SK-N-SH treated with all-trans-retinoic acid at 6 μM for 48 hours (cell line): ENCODE results near the gene TAF5L.

Experiments used
- ARNTL ChIP-seq: fragments of 450-650 bp; formaldehyde crosslinking; IDR thresholded peaks from 2 replicates; pipeline ENCODE4 v1.5.0; 2020; ENCODE audit warnings: low read depth, mild to moderate bottlenecking, moderate library complexity, borderline replicate concordance
- RARB ChIP-seq: fragments of 250-450 bp; sonication (Bioruptor Pico); IDR thresholded peaks from 2 replicates; pipeline ENCODE4 v1.8.0; 2021; ENCODE audit warnings: mild to moderate bottlenecking, moderate library complexity
- ZFP3 ChIP-seq: fragments of 250-450 bp; sonication (Bioruptor Pico); IDR thresholded peaks from 2 replicates; pipeline ENCODE4 v1.5.0; 2020; ENCODE audit warnings: mild to moderate bottlenecking, moderate library complexity
- ZFP30 ChIP-seq: fragments of 450-650 bp; formaldehyde crosslinking; IDR thresholded peaks from 2 replicates; pipeline ENCODE4 v1.5.0; 2022; ENCODE audit warnings: mild to moderate bottlenecking, moderate library complexity
- ZNF565 ChIP-seq: fragments of 450-650 bp; formaldehyde crosslinking; conservative IDR thresholded peaks from 2 replicates; pipeline ENCODE4 v1.5.0; 2020; ENCODE audit warnings: low read depth, mild to moderate bottlenecking, moderate library complexity
- TF ChIP-seq, protein P1 (sequence below): fragments of 250-450 bp; sonication (Bioruptor Pico); IDR thresholded peaks from 2 replicates; pipeline ENCODE4 v1.8.0; 2020; ENCODE audit warnings: mild to moderate bottlenecking, moderate library complexity, borderline replicate concordance
- TF ChIP-seq, protein P2 (sequence below): fragments of 250-450 bp; sonication (Bioruptor Pico); IDR thresholded peaks from 2 replicates; pipeline ENCODE4 v1.5.1; 2021; ENCODE audit warnings: mild to moderate bottlenecking, moderate library complexity
- TF ChIP-seq, protein P3 (sequence below): fragments of 250-450 bp; sonication (Bioruptor Pico); IDR thresholded peaks from 2 replicates; pipeline ENCODE4 v1.5.0; 2020; ENCODE audit warnings: mild to moderate bottlenecking, moderate library complexity

DNA sequence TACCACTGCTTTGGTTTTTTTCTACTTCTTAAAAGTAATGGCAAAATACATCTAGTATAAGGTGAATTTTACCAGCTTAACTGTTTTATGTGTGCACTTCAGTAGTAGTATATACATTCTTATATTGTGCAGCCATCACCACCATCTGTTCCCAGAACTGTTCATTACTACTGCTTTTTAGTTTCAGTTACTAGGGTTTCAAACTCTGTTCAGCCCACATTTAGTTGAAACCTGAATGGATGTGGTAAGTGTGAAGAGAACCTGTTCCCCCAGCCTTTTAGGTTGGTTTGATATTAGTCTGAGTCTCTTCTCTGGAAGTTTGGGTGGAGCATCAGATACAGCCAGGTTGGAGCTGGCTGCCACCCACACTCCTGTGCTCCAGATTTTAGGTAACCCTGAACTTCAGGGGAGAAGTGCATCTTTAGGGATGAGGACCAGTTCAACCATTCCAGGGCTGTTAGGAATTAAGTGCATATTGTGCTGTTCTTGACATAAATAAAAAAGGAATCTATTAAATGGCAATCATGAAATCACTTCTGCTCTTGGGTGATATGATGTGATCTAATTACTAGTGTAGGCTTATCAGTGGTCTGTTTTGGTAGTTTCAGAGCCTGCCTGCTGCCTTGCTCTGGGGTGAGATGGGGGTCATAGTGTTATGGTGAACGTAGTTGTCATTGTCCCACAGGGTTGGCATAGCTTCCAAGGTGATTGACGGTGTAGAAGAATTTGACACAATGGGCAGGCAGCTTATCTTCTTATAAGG lies 32.3 kb upstream of the TAF5L start:
- no peak for TF ChIP-seq ZNF565
- TF ChIP-seq, protein P1, sequence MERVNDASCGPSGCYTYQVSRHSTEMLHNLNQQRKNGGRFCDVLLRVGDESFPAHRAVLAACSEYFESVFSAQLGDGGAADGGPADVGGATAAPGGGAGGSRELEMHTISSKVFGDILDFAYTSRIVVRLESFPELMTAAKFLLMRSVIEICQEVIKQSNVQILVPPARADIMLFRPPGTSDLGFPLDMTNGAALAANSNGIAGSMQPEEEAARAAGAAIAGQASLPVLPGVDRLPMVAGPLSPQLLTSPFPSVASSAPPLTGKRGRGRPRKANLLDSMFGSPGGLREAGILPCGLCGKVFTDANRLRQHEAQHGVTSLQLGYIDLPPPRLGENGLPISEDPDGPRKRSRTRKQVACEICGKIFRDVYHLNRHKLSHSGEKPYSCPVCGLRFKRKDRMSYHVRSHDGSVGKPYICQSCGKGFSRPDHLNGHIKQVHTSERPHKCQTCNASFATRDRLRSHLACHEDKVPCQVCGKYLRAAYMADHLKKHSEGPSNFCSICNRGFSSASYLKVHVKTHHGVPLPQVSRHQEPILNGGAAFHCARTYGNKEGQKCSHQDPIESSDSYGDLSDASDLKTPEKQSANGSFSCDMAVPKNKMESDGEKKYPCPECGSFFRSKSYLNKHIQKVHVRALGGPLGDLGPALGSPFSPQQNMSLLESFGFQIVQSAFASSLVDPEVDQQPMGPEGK (CRISPR knock-in tag), result no peak
- TF ChIP-seq RARB (CRISPR knock-in tag), result no peak
- no peak for TF ChIP-seq ZFP30
- no peak for TF ChIP-seq ZFP3 (CRISPR knock-in tag)
- no peak for TF ChIP-seq ARNTL (CRISPR knock-in tag)
- TF ChIP-seq, protein P2, sequence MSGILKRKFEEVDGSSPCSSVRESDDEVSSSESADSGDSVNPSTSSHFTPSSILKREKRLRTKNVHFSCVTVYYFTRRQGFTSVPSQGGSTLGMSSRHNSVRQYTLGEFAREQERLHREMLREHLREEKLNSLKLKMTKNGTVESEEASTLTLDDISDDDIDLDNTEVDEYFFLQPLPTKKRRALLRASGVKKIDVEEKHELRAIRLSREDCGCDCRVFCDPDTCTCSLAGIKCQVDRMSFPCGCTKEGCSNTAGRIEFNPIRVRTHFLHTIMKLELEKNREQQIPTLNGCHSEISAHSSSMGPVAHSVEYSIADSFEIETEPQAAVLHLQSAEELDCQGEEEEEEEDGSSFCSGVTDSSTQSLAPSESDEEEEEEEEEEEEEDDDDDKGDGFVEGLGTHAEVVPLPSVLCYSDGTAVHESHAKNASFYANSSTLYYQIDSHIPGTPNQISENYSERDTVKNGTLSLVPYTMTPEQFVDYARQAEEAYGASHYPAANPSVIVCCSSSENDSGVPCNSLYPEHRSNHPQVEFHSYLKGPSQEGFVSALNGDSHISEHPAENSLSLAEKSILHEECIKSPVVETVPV (CRISPR knock-in tag), result no peak
- TF ChIP-seq, protein P3, sequence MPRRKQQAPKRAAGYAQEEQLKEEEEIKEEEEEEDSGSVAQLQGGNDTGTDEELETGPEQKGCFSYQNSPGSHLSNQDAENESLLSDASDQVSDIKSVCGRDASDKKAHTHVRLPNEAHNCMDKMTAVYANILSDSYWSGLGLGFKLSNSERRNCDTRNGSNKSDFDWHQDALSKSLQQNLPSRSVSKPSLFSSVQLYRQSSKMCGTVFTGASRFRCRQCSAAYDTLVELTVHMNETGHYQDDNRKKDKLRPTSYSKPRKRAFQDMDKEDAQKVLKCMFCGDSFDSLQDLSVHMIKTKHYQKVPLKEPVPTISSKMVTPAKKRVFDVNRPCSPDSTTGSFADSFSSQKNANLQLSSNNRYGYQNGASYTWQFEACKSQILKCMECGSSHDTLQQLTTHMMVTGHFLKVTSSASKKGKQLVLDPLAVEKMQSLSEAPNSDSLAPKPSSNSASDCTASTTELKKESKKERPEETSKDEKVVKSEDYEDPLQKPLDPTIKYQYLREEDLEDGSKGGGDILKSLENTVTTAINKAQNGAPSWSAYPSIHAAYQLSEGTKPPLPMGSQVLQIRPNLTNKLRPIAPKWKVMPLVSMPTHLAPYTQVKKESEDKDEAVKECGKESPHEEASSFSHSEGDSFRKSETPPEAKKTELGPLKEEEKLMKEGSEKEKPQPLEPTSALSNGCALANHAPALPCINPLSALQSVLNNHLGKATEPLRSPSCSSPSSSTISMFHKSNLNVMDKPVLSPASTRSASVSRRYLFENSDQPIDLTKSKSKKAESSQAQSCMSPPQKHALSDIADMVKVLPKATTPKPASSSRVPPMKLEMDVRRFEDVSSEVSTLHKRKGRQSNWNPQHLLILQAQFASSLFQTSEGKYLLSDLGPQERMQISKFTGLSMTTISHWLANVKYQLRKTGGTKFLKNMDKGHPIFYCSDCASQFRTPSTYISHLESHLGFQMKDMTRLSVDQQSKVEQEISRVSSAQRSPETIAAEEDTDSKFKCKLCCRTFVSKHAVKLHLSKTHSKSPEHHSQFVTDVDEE (CRISPR knock-in tag), result peak; percentile 60; the same call in 1 of the 2 replicates
